Endodermal cell (in vitro differentiated cells): ENCODE measurements around the gene FAM221A. TPM values are rescaled to one million over a fixed set of nuclear protein-coding genes. Genes with fewer than 3 reads are reported as not detected.

ENCODE experiments used
- DNase-seq: peaks from one replicate; pipeline ENCODE4 v3.0.0-alpha.2; 2017
- H3K27ac ChIP-seq: 2 replicates; pipeline ENCODE4 v1.5.1; 2013; ENCODE audit warnings: mild to moderate bottlenecking, low read depth, low read length, moderate library complexity
- H3K27me3 ChIP-seq: 2 replicates; pipeline ENCODE4 v1.6.1; 2013; ENCODE audit warnings: mild to moderate bottlenecking, low read length, moderate library complexity; ENCODE audit not compliant: insufficient read depth, control insufficient read depth, poor library complexity, severe bottlenecking
- H3K36me3 ChIP-seq: 2 replicates; pipeline ENCODE4 v1.7.0; 2013; ENCODE audit warnings: mild to moderate bottlenecking, low read length, moderate library complexity; ENCODE audit not compliant: control insufficient read depth, insufficient read depth
- H3K4me1 ChIP-seq: one replicate; pipeline ENCODE4 v1.7.0; 2013; ENCODE audit warnings: low read length; ENCODE audit not compliant: control insufficient read depth, insufficient read depth
- H3K4me3 ChIP-seq: 2 replicates; pipeline ENCODE4 v1.5.1; 2013; ENCODE audit warnings: mild to moderate bottlenecking, low read length, moderate library complexity
- H3K9ac ChIP-seq: 2 replicates; pipeline ENCODE4 v1.6.1; 2013; ENCODE audit warnings: mild to moderate bottlenecking, low read length, moderate library complexity; ENCODE audit not compliant: poor library complexity, severe bottlenecking; ENCODE audit errors: extremely low read depth
- H3K9me3 ChIP-seq: 2 replicates; pipeline ENCODE4 v1.6.1; 2013; ENCODE audit warnings: mild to moderate bottlenecking, low read length, moderate library complexity; ENCODE audit not compliant: control insufficient read depth
- H3K27ac Mint-ChIP-seq: 2 replicates; pipeline ENCODE4 v1.8.0; 2020; ENCODE audit warnings: mixed read lengths
- H3K27me3 Mint-ChIP-seq: 2 replicates; pipeline ENCODE4 v1.8.0; 2021; ENCODE audit warnings: mild to moderate bottlenecking, mixed read lengths; ENCODE audit not compliant: insufficient read depth
- H3K36me3 Mint-ChIP-seq: 2 replicates; pipeline ENCODE4 v1.8.0; 2020; ENCODE audit warnings: low read depth, mixed read lengths
- H3K4me1 Mint-ChIP-seq: 2 replicates; pipeline ENCODE4 v1.8.0; 2020; ENCODE audit warnings: mixed read lengths
- H3K4me3 Mint-ChIP-seq: 2 replicates; pipeline ENCODE4 v1.8.0; 2020; ENCODE audit warnings: mild to moderate bottlenecking, moderate library complexity, mixed read lengths
- H3K9me3 Mint-ChIP-seq: 2 replicates; pipeline ENCODE4 v1.8.0; 2020; ENCODE audit warnings: mild to moderate bottlenecking, mixed read lengths
- WGBS, 2 experiments: methylation state at CpG; one replicate each; pipeline versions ENCODE4 v1.1.5 to v1.1.7; 2013; ENCODE audit warnings: missing lambda C conversion rate in 2 of 2, mixed read lengths in 1 of 2; ENCODE audit not compliant: insufficient coverage in 1 of 2, insufficient read length in 1 of 2; 5-methylcytosine and 5-hydroxymethylcytosine counted together
- total RNA-seq, 2 donors: library from RNA; stranded (reverse); fragmentation: NEBNext Ultra II Directional in 1 of 2; extraction: Animal tissue kit (Norgen Biotek cat#: 25700) in 1 of 2; gene quantifications; 2 replicates in 1 of 2; 3 replicates in 1 of 2; pipeline ENCODE4 v1.2.1, GENCODE V29; 2021
- TF ChIP-seq, protein P1 (sequence below): fragments of 200-600 bp; sonication (generic); conservative IDR thresholded peaks from 2 replicates; pipeline ENCODE4 v1.5.0; 2021; ENCODE audit warnings: antibody characterized with exemption, mild to moderate bottlenecking

The FAM221A gene
- total RNA-seq, 2 donors from 2014 or later = 16.2 to 20.8 TPM

DNA sequence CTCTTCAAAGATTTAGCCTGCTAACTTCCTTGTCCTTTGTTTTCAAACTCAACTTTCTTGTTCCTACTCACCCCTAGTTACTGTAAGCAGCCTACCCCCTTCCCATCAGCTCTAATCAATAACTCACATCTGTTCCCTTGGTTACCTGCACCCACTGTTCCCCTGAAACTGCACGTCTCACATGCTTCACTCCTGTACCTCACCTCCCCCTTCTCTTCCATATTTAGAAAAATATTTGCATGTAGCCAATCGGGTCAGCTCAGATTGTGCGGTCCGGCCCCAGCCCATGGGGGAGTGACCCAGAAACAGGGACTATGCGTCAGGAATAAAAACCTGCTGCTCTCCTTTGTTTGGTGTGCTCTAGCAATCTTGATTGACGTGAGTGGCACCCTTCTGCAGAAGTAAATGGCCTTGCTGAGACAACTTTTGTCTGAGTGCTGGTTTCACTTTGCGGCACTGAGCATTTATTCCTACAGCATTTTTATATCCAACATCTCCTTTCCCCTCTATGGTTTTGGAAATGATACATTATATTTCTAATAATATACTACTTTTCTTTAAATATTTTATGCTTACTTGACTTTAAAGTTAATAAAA, 21.1 kb upstream of the FAM221A start:
- TF ChIP-seq, protein P1, sequence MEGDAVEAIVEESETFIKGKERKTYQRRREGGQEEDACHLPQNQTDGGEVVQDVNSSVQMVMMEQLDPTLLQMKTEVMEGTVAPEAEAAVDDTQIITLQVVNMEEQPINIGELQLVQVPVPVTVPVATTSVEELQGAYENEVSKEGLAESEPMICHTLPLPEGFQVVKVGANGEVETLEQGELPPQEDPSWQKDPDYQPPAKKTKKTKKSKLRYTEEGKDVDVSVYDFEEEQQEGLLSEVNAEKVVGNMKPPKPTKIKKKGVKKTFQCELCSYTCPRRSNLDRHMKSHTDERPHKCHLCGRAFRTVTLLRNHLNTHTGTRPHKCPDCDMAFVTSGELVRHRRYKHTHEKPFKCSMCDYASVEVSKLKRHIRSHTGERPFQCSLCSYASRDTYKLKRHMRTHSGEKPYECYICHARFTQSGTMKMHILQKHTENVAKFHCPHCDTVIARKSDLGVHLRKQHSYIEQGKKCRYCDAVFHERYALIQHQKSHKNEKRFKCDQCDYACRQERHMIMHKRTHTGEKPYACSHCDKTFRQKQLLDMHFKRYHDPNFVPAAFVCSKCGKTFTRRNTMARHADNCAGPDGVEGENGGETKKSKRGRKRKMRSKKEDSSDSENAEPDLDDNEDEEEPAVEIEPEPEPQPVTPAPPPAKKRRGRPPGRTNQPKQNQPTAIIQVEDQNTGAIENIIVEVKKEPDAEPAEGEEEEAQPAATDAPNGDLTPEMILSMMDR = no peak
- no peaks in the 10 kb centered on the region for H3K4me1 ChIP-seq
- 79 to 81% methylated on average over 2 to 7 of the region's 7 CpGs for WGBS, 2 experiments
- H3K4me3 ChIP-seq = no peak overlapping the region
- H3K9ac ChIP-seq = no peak overlapping the region
- Mint-ChIP-seq H3K36me3 (peaks cover 4% of the 10 kb centered on the region), H3K4me1 (peaks cover 18% of the 10 kb centered on the region), H3K27me3 (no peaks in the 10 kb centered on the region), H3K9me3 (peaks cover 32% of the 10 kb centered on the region), H3K27ac (no peak overlapping the region), H3K4me3 (no peak overlapping the region)
- DNase-seq = no peak
- H3K9me3 ChIP-seq = peaks cover 25% of the 10 kb centered on the region
- no peaks in the 10 kb centered on the region for H3K36me3 ChIP-seq
- no peak overlapping the region for H3K27ac ChIP-seq
- H3K27me3 ChIP-seq = no peaks in the 10 kb centered on the region

DNA sequence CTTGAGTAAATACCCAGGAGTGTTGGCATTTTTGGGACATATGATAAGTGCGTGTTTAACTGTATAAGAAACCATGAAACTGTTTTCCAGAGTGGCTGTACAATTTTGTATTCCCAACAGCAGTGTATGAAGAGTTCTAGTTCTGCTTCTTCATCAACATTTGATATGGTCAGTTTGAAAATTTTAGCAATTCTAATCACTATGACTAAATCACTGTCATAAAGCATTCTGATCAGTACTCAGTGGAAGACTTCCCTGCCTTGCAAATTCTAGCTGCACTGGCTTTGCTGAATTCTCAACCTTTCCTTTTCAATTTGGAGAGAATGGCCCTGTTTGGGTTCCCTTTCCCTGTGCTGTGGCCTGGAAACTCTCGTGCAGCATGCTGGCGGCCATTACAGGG, 18.6 kb upstream of the FAM221A start:
- TF ChIP-seq, protein P1 = no peak
- Mint-ChIP-seq H3K4me1 (peaks cover 18% of the 10 kb centered on the region), H3K36me3 (peaks cover 2% of the 10 kb centered on the region), H3K27ac (peak overlapping the region; percentile 18), H3K4me3 (no peak overlapping the region), H3K27me3 (no peaks in the 10 kb centered on the region), H3K9me3 (peaks cover 21% of the 10 kb centered on the region)
- H3K9me3 ChIP-seq = peaks cover 12% of the 10 kb centered on the region
- no peaks in the 10 kb centered on the region for H3K4me1 ChIP-seq
- WGBS, 2 experiments = 88% methylated on average over 3 of the region's 3 CpGs; no CpG with 5 or more reads in 1 of the 2 experiments
- no peak overlapping the region for H3K9ac ChIP-seq
- no peak for DNase-seq
- no peaks in the 10 kb centered on the region for H3K36me3 ChIP-seq
- H3K27ac ChIP-seq = no peak overlapping the region
- H3K4me3 ChIP-seq = no peak overlapping the region
- H3K27me3 ChIP-seq = no peaks in the 10 kb centered on the region

DNA sequence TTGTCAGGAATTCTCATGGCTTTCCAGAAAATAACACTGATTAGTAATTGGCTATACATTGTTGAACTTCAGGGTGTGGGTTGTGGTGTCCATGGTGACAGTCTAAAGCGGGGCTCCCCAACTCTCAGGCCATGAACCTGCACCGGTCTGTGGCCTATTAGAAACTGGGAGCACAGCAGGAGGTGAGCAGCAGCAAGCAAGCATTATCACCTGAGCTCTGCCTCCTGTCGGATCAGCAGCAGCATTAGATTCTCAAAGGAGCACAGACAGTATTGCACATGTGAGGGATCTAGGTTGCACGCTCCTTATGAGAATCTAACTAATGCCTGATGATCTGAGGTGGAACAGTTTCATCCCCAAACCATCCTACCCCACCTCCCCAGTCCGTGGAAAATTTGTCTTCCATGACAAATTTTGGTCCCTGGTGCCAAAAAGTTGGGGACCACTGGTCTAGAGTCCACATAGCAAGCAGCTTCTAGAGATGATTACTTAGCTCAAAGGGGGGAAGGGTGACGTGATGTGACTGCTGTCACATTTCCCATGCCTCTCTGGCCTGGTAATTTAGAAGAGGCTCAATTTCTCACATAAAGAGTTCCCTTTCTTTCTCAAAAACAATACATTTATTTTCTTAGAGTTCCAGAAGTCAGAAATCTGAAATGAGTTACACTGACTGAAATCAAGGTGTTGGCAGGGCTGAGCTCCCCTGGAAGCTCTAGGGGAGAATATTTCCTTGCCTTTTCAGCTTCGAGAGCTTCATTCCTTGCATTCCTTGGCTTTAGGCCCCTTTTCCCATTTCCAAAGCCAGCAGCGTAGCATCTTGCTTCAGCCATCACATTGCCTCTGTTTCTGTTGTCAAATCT, 17.6 kb upstream of the FAM221A start:
- H3K4me1 ChIP-seq = no peaks in the 10 kb centered on the region
- no peaks in the 10 kb centered on the region for H3K27me3 Mint-ChIP-seq
- peaks cover 18% of the 10 kb centered on the region for H3K4me1 Mint-ChIP-seq
- peaks cover 21% of the 10 kb centered on the region for H3K9me3 Mint-ChIP-seq
- no peak overlapping the region for H3K9ac ChIP-seq
- peaks cover 11% of the 10 kb centered on the region for H3K9me3 ChIP-seq
- no peak overlapping the region for H3K27ac Mint-ChIP-seq
- no peak overlapping the region for H3K4me3 ChIP-seq
- peak; percentile 64 for DNase-seq
- no peak overlapping the region for H3K27ac ChIP-seq
- no peaks in the 10 kb centered on the region for H3K36me3 ChIP-seq
- TF ChIP-seq, protein P1 = peak; percentile 40
- no peaks in the 10 kb centered on the region for H3K27me3 ChIP-seq
- no peak overlapping the region for H3K4me3 Mint-ChIP-seq
- WGBS, 2 experiments = 73 to 86% methylated on average over 6 to 8 of the region's 8 CpGs
- H3K36me3 Mint-ChIP-seq = peaks cover 2% of the 10 kb centered on the region
